SU-DHL-6 (cell line): ENCODE data around the gene SLC7A11.

Experiments used
- CTCF ChIP-seq: fragments of 200-600 bp; sonication (generic); IDR thresholded peaks from one replicate; pipeline ENCODE4 v1.5.1; 2017; ENCODE audit warnings: antibody characterized with exemption, mild to moderate bottlenecking, low read length, moderate library complexity; ENCODE audit not compliant: insufficient read depth, poor library complexity, severe bottlenecking
- EZH2phosphoT487 ChIP-seq: fragments of 200-600 bp; sonication (generic), shearing (Covaris generic); conservative IDR thresholded peaks from 2 replicates; pipeline ENCODE4 v1.6.1; 2018; ENCODE audit warnings: mild to moderate bottlenecking, antibody characterized with exemption, low read length, moderate library complexity, mixed read lengths

DNA sequence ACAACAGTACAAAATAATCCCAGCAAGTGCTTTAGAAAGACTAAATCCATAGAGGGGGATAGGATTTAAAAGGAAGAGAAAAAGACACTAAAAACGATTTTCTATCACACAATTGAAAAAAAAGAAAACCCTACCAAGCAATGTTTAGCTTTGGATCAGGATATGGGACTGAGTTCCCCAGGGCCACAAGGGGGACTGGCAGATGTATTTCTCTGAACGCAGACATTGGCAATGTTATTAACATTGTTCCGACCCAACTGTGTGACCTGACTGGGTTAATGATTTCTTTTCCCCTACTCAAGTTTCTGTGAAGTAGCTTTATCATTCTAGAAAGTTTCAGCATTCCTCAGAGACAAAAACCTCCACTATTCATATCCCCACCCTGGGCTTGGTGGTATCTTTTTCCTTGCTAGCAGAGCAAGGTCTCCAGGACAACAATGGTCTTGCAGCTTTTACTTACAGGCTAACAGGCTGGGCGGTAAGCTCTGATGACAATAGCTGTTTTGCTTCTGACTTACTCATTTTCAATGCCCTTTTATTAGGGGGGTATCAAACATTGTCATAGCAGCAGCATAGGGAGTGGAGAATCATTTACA lies 25.8 kb downstream of the SLC7A11 start:
- TF ChIP-seq CTCF (no peak), EZH2phosphoT487 (no peak)
